Measurements from ENCODE around the gene SALL2.

SALL2 gene

DNA sequence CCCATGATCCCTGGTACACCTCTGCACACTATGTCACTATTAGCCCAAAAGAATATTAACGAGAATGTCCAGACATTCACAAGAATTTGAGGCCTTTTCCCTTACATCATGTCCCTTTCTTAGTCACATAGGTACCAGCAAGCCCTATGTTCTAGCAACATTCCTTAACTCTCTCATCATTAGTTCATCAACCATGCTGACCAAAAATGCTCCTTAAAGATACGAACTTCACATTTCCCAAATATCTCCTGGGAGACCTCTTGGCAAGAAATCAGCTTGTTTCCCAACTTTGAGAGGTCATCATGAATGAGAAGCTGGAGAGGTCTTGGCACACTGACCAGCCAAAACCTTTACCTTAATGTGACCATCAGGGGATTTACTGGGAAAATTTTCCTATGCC is 4.6 kb downstream of the SALL2 start:
- peaks cover 2% of the 10 kb centered on the region for H3K9me3 ChIP-seq (ENCODE audit: low read length)
- no peak overlapping the region for H3K4me3 ChIP-seq (ENCODE audit: low read length)
- H3K27me3 ChIP-seq (ENCODE audit: insufficient read depth, low read length): no peaks in the 10 kb centered on the region
- peaks cover 52% of the 10 kb centered on the region for H3K36me3 ChIP-seq (ENCODE audit: insufficient read depth, low read length)
- H2AFZ ChIP-seq (ENCODE audit: low read depth, low read length): no peak overlapping the region
- peaks cover 18% of the 10 kb centered on the region for H3K4me1 ChIP-seq (ENCODE audit: insufficient read depth, low read length)

DNA sequence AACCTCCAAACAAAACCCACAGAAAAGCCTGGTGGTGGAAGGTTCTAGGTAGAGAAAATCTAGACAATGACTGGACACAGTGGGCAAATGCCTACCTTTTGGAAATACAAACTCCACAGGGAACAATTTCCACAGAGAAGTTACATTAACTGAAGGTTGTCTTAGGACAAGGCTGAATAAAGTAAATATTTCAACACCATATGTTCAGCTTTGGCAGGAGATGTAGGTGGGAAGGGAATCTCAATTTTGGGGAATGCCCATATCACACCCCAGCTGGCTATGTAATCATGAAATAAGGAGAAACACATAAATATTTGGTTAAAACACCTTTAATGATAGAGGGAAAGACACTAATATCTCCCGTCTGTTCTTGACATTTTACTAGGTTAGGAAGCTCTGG is 5.4 kb downstream of the SALL2 start:
- no peak overlapping the region for H3K4me3 ChIP-seq (ENCODE audit: low read length)
- H3K36me3 ChIP-seq (ENCODE audit: insufficient read depth, low read length): peaks cover 52% of the 10 kb centered on the region
- H3K4me1 ChIP-seq (ENCODE audit: insufficient read depth, low read length): peaks cover 15% of the 10 kb centered on the region
- no peak overlapping the region for H2AFZ ChIP-seq (ENCODE audit: low read depth, low read length)
- H3K9me3 ChIP-seq (ENCODE audit: low read length): peaks cover 2% of the 10 kb centered on the region
- no peaks in the 10 kb centered on the region for H3K27me3 ChIP-seq (ENCODE audit: insufficient read depth, low read length)

DNA sequence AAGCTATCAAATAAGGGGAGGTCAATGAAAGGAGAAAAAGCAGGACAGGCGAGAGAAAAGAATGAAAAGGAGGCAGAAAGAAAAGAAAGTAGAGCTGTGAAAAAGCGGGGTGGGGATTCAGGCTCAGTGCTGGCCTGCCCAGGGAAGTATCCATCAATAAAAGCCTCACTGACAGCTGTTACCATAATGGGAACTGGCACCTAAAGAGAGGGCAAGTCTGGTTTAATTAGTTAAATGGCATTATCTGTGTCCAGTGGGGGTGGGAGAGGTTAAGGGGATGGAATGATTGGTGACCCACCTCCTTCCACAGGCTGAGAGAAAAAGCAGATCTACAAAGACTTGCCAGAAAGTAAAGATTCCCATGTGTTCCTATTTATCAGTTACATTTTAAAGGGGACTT is 7.4 kb downstream of the SALL2 start:
- Histone ChIP-seq H2AFZ (ENCODE audit: low read depth, low read length) (no peak overlapping the region), H3K9me3 (ENCODE audit: low read length) (peaks cover 2% of the 10 kb centered on the region), H3K27me3 (ENCODE audit: insufficient read depth, low read length) (no peaks in the 10 kb centered on the region), H3K36me3 (ENCODE audit: insufficient read depth, low read length) (peaks cover 35% of the 10 kb centered on the region), H3K4me3 (ENCODE audit: low read length) (no peak overlapping the region), H3K4me1 (ENCODE audit: insufficient read depth, low read length) (peaks cover 16% of the 10 kb centered on the region)

DNA sequence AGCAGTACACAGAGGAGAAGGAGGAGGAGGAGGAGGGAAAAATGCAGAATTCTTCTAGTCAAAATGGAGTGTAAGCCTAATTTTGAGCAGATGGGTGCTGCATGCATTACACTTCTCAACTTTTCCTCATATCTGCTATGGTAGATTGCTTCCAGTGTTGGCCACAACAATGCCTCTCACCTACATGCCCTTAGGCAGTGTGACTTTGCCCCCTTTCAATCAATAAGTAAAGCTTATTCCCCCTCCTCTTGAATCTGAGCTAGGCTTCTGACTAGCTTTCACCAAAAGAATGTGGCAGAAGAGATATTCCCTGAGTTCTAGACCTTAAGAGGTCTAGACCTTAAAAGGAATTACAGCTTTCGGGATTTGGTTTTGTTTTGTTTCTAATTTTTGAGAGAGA is 11.8 kb downstream of the SALL2 start:
- H3K36me3 ChIP-seq (ENCODE audit: insufficient read depth, low read length): peaks cover 2% of the 10 kb centered on the region
- peak overlapping the region; percentile 64 for H2AFZ ChIP-seq (ENCODE audit: low read depth, low read length)
- peaks cover 23% of the 10 kb centered on the region for H3K4me1 ChIP-seq (ENCODE audit: insufficient read depth, low read length)
- H3K9me3 ChIP-seq (ENCODE audit: low read length): no peaks in the 10 kb centered on the region
- H3K4me3 ChIP-seq (ENCODE audit: low read length): no peak overlapping the region
- H3K27me3 ChIP-seq (ENCODE audit: insufficient read depth, low read length): no peaks in the 10 kb centered on the region

DNA sequence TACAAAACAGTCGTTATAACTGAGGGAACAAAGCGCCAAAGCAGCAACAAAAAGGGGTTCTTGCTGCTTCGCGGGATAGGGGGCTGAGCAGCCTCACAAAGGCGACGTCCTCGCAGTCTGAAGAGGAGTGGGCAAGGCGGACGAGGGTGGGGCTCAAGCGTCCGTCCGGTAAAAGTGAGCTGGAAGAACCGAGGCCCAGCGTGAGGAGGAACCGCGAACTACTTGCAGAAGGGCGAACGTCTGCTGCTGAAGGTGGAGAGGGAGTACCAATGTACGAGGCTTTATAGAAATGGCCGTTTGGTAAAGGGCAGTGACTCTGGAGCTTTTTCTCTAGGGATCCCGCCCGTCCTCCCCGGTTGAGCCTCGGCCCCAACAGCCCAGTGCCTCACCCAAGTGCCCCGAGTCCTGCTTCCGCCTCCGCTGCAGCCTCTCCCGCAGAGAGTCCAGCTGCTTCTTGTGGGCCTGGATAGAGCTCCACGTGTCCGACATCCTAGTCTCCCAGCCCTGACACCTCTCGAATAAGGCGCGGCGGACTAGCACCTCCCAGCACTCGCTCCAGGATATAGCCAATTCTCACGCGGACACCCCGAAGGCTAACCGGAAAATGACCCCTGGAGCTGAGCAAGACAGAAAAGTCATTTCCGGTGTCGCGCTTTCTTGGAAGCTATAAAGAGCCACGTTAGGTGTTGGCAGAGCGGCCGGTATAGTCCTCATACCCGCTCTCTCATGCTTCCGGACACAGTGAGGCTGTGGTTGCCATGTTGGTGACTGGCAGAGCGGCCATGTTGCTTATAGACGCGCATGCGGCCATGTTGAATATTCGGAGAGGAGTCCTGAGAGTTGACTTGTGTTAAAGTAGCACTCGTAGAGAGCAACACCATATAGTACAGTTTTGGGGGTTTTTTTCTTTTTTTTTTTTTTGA is 15.2 kb downstream of the SALL2 start, which contains the start of gene METTL3:
Gene METTL3, minus strand, starts transcription at position 606 of the 923 bp plus-strand sequence. Its CDS starts 117 bp downstream, at position 489.
- H3K4me1 ChIP-seq (ENCODE audit: insufficient read depth, low read length): peaks cover 19% of the 10 kb centered on the region
- H2AFZ ChIP-seq (ENCODE audit: low read depth, low read length): peak within 1 kb of the TSS; percentile 66
- peaks cover 22% of the 10 kb centered on the region for H3K36me3 ChIP-seq (ENCODE audit: insufficient read depth, low read length)
- H3K9me3 ChIP-seq (ENCODE audit: low read length): no peaks in the 10 kb centered on the region
- H3K4me3 ChIP-seq (ENCODE audit: low read length): peak within 1 kb of the TSS; percentile 79
- H3K27me3 ChIP-seq (ENCODE audit: insufficient read depth, low read length): no peaks in the 10 kb centered on the region

DNA sequence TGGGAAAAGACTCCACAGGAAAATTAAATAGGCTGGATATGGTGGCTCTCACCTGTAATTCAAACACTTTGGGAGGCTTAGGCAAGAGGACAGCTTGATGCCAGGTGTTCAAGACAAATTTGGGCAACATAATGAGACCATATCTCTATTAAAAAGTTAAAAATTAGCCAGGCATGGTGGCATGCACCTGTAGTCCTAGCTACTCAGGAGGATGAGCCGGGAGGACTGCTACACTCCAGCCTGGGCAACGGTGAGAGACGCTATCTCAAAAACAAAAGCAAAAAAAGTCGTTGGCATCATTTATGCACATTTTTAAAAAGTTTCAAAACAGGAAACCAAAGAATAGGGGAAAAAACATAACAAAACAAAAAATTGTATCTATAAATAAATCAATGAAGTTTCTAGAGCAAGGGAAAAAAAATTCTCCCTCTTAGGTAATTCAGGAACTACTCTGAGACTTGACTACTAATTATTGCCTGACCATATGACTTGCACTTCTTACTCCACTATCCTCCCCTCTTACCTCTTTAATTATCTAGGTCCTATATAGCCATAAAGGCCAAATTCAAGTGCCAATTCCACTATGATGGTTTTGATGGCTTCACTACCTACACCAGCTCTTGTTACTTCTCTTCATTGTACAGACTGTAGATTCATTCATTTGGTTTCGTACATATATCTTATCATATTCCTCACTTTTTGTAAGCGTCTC is 16.6 kb downstream of the SALL2 start:
- Histone ChIP-seq H3K9me3 (ENCODE audit: low read length) (no peaks in the 10 kb centered on the region), H3K27me3 (ENCODE audit: insufficient read depth, low read length) (no peaks in the 10 kb centered on the region), H3K4me1 (ENCODE audit: insufficient read depth, low read length) (peaks cover 19% of the 10 kb centered on the region), H3K36me3 (ENCODE audit: insufficient read depth, low read length) (peaks cover 22% of the 10 kb centered on the region), H2AFZ (ENCODE audit: low read depth, low read length) (no peak overlapping the region), H3K4me3 (ENCODE audit: low read length) (peak overlapping the region; percentile 79)

DNA sequence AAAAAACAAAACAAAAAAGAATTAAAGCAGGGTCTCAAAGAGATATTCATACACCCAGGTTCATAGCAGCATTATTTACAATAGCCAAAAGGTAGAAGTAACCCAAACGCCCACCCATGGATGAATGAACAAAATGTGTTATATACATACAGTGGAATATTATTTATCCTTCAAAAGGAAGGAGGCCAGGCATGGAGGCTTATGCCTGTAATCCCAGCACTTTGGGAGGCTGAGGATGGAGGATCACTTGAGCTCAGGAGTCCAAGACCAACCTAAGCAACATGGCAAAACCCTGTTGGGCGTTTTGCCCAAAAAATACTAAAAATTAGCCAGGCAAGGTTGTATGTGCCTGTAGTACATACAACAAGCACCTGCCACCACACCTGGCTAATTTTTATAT is 19.6 kb downstream of the SALL2 start:
- peaks cover 47% of the 10 kb centered on the region for H3K36me3 ChIP-seq (ENCODE audit: insufficient read depth, low read length)
- no peaks in the 10 kb centered on the region for H3K27me3 ChIP-seq (ENCODE audit: insufficient read depth, low read length)
- H3K9me3 ChIP-seq (ENCODE audit: low read length): no peaks in the 10 kb centered on the region
- H2AFZ ChIP-seq (ENCODE audit: low read depth, low read length): no peak overlapping the region
- H3K4me3 ChIP-seq (ENCODE audit: low read length): no peak overlapping the region
- H3K4me1 ChIP-seq (ENCODE audit: insufficient read depth, low read length): peaks cover 15% of the 10 kb centered on the region

DNA sequence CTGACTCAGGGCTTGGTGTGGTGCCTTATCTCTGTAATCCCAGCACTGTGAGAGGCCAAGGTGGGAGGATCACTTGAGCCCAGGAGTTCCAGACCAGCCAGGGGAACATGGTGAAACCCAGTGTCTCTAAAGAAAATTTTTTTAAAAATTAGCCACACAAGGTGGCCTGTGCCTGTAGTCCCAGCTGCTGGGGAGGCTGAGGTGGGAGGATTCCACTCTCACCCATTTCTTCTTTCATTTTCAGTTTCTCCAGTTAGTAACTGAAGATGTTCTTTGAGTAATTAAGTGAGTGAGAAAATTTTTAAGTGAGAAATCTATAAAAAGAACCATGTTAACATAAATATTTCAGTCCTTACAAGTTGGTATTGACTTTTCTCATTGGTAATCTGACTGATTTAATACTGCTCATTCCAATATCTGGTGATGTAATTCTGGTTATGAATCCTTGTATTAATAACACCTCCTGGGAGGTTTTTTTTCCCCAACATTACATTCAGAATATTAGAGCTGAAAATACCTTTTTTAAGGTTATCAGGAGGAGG is 21.1 kb downstream of the SALL2 start:
- Histone ChIP-seq H3K4me3 (ENCODE audit: low read length) (no peak overlapping the region), H3K9me3 (ENCODE audit: low read length) (no peaks in the 10 kb centered on the region), H3K36me3 (ENCODE audit: insufficient read depth, low read length) (peaks cover 61% of the 10 kb centered on the region), H2AFZ (ENCODE audit: low read depth, low read length) (no peak overlapping the region), H3K4me1 (ENCODE audit: insufficient read depth, low read length) (peaks cover 11% of the 10 kb centered on the region), H3K27me3 (ENCODE audit: insufficient read depth, low read length) (no peaks in the 10 kb centered on the region)

DNA sequence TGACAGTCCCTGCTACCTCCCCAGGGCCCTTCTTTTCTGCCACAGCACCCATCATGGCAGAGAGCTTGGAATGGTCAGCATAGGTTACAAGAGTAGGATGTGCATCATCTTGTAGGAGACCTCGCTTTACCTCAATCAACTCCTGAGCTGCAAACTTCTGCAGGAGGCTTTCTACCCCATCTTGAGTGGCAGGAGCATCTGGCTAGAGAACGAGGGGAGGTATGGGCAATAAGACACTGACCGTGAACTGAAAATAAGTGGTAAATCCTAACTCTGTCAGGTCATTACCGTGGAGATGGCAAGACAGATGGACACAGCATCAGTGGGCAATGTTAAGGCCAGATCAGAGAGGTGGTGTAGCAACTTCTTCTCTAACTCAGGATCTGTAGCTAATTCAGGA is 22.8 kb downstream of the SALL2 start:
- Histone ChIP-seq H3K27me3 (ENCODE audit: insufficient read depth, low read length) (no peaks in the 10 kb centered on the region), H3K36me3 (ENCODE audit: insufficient read depth, low read length) (peaks cover 66% of the 10 kb centered on the region)

DNA sequence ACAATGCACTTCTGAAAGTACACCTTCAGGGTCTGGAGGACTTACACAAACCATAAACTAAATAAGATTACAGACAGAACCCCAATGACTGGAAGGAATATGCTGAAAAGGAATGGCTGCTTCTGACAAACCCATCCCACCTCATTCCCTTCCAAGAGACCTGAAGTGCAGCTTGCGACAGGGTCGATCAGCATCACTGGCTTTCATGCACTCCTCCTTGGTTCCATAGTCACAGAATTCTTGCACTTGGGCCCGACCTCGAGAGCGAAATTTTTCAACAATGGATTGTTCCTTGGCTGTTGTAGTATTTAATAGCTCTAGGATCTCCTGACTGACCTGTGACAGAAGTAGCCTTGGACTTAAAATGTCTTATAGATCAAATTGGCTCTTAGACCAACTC is 24.6 kb downstream of the SALL2 start:
- peaks cover 6% of the 10 kb centered on the region for H3K4me1 ChIP-seq (ENCODE audit: insufficient read depth, low read length)
- H3K27me3 ChIP-seq (ENCODE audit: insufficient read depth, low read length): no peaks in the 10 kb centered on the region
- no peak overlapping the region for H3K4me3 ChIP-seq (ENCODE audit: low read length)
- no peak overlapping the region for H2AFZ ChIP-seq (ENCODE audit: low read depth, low read length)
- H3K36me3 ChIP-seq (ENCODE audit: insufficient read depth, low read length): peaks cover 69% of the 10 kb centered on the region
- no peaks in the 10 kb centered on the region for H3K9me3 ChIP-seq (ENCODE audit: low read length)

More for the DNA sequence above, 22.8 kb downstream of the SALL2 start:
- H3K9me3 ChIP-seq (ENCODE audit: low read length): no peaks in the 10 kb centered on the region
- peaks cover 6% of the 10 kb centered on the region for H3K4me1 ChIP-seq (ENCODE audit: insufficient read depth, low read length)
- H3K4me3 ChIP-seq (ENCODE audit: low read length): no peak overlapping the region
- no peak overlapping the region for H2AFZ ChIP-seq (ENCODE audit: low read depth, low read length)

DNA sequence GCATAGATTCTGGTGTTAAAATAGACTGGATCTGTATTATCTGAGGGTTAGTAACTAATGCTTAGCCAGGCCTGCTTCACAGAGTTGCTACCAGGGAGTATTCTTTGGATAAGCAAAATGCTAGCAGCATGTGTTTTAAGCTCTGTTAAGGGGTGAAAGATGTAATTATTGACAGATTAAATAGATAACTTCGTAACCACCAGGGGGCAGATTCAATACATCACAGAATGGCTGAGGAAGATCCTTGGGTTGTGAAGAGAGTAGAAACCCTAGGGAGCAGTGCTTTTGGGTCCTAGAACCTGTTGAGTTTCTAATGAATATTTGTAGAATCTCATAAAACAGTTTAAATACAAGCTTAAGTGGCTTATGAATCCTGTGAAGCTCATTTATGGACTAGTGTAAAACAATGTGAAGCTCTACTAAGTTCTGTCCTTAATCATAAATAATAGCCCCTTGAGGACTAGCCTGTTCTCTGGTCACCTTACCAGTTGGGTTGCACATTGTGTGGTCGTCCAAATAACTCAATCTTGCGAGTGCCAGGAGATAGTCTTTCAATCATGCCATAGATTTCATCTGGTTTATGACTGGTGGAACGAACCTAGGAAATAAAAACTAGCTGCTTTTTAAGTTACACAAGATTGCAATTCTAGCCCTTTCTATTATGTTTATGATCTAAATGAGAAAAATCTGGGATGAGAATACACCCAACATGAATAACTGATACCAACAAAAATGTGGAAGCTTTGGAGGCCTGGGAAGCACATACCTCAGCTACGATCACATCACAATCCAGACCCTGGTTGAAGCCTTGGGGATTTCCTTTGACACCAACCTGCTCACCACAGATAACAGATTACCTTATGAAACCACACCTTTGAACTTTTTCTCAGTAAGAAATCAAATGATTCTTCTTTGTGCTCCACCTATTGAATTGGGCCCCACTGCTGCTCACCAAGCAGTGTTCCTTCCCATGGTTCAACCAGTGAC is 27.3 kb downstream of the SALL2 start:
- no peak overlapping the region for H2AFZ ChIP-seq (ENCODE audit: low read depth, low read length)
- H3K36me3 ChIP-seq (ENCODE audit: insufficient read depth, low read length): peaks cover 87% of the 10 kb centered on the region
- peaks cover 6% of the 10 kb centered on the region for H3K4me1 ChIP-seq (ENCODE audit: insufficient read depth, low read length)
- H3K9me3 ChIP-seq (ENCODE audit: low read length): no peaks in the 10 kb centered on the region
- H3K27me3 ChIP-seq (ENCODE audit: insufficient read depth, low read length): no peaks in the 10 kb centered on the region
- H3K4me3 ChIP-seq (ENCODE audit: low read length): no peak overlapping the region

DNA sequence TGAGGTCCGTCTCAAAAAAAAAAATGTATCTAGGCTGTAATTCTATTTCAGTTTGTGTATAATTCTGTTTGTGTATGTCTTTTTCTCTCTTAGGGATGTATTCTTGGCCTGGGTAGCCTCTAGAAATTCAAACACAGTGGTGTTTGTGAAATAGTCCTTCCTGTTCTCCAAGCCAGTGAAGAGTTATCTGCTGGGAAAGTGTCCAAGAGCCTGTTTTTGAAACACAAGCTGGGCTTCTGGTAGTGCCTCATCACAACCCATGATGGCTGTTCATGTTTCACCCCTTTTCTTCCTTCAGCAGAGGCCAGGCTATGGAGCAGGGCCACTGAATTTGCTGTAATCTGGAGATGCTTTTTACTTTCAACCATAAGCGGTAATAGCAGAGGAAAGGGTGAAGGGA is 29.7 kb downstream of the SALL2 start:
- H3K36me3 ChIP-seq (ENCODE audit: insufficient read depth, low read length): peaks cover 81% of the 10 kb centered on the region
- no peaks in the 10 kb centered on the region for H3K9me3 ChIP-seq (ENCODE audit: low read length)
- no peak overlapping the region for H3K4me3 ChIP-seq (ENCODE audit: low read length)
- peaks cover 6% of the 10 kb centered on the region for H3K4me1 ChIP-seq (ENCODE audit: insufficient read depth, low read length)
- H2AFZ ChIP-seq (ENCODE audit: low read depth, low read length): no peak overlapping the region
- H3K27me3 ChIP-seq (ENCODE audit: insufficient read depth, low read length): no peaks in the 10 kb centered on the region

All from neuron (in vitro differentiated cells).